Measurements from ENCODE around the gene REELD1. TPM values are rescaled to one million over a fixed set of nuclear protein-coding genes. Genes with fewer than 3 reads are reported as not detected.

Gene REELD1
- total RNA-seq, 1 donor from 2014 or later: 0.74 TPM

DNA sequence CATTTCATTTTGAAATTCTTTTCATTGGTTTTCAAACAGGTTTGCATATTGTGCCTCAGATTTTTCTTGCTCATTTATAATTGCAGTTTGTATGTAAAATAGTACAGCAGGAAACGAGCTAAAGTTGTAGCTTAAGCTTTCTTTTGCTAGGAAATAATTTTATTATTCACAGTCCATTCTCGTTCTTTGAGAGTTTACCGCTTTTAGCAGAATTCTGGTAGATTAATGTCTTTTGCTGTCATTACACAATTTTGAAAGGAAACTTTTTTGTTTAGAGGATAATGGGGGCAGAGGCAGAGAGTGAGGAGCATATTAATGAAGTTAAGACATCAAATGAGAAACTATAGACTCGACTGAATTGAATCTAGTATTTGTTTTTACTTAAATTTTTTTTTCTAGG is 28.3 kb upstream of the REELD1 start:
- Histone ChIP-seq H3K27ac (no peak overlapping the region), H3K4me3 (no peak overlapping the region), H3K9me3 (no peaks in the 10 kb centered on the region), H3K36me3 (peaks cover 0 to 53% of the 10 kb centered on the region in 2 donors), H3K27me3 (no peaks in the 10 kb centered on the region), H3K4me1 (peaks cover 7% of the 10 kb centered on the region)
- intact Hi-C loops (cut with DNase I): no loop called here
- no peak for DNase-seq (ENCODE audit: extremely low spot score in 2 of 2)
- TF ChIP-seq, protein P1, sequence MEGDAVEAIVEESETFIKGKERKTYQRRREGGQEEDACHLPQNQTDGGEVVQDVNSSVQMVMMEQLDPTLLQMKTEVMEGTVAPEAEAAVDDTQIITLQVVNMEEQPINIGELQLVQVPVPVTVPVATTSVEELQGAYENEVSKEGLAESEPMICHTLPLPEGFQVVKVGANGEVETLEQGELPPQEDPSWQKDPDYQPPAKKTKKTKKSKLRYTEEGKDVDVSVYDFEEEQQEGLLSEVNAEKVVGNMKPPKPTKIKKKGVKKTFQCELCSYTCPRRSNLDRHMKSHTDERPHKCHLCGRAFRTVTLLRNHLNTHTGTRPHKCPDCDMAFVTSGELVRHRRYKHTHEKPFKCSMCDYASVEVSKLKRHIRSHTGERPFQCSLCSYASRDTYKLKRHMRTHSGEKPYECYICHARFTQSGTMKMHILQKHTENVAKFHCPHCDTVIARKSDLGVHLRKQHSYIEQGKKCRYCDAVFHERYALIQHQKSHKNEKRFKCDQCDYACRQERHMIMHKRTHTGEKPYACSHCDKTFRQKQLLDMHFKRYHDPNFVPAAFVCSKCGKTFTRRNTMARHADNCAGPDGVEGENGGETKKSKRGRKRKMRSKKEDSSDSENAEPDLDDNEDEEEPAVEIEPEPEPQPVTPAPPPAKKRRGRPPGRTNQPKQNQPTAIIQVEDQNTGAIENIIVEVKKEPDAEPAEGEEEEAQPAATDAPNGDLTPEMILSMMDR (IDR thresholded peaks at IDR 0.05): no peak
- TF ChIP-seq POLR2A (IDR thresholded peaks at IDR 0.05) (no peak), POLR2AphosphoS5 (IDR thresholded peaks at IDR 0.05; ENCODE audit: insufficient read depth in 1 of 2, low read depth in 1 of 2) (no peak)

DNA sequence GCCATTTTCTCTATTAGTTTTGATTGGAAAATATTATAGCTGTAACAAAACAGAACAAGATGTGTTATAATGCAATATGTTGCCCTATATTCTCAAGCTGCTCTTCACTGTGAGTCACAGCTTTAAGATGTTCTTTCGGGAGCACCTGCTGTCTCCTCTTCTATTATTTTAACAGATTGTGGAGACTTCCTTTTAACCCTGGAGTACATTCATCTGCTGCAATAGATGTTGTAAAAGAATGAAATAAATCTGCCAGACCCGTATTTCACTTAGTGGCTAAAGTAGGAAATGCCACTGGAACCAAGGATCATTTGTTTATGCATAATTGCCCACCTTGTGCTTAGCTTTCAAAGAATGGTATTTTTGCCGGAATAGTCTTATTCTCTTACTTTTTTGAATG is 27.7 kb upstream of the REELD1 start:
- peaks cover 0 to 59% of the 10 kb centered on the region in 2 donors for H3K36me3 ChIP-seq
- TF ChIP-seq POLR2AphosphoS5 (IDR thresholded peaks at IDR 0.05; ENCODE audit: insufficient read depth in 1 of 2, low read depth in 1 of 2): no peak
- TF ChIP-seq, protein P1 (IDR thresholded peaks at IDR 0.05): no peak
- TF ChIP-seq POLR2A (IDR thresholded peaks at IDR 0.05): no peak
- intact Hi-C loops (cut with DNase I): no loop called here
- peaks cover 1% of the 10 kb centered on the region for H3K4me1 ChIP-seq
- no peak overlapping the region for H3K4me3 ChIP-seq
- H3K9me3 ChIP-seq: no peaks in the 10 kb centered on the region
- no peak for DNase-seq (ENCODE audit: extremely low spot score in 2 of 2)
- H3K27me3 ChIP-seq: no peaks in the 10 kb centered on the region
- no peak overlapping the region for H3K27ac ChIP-seq

DNA sequence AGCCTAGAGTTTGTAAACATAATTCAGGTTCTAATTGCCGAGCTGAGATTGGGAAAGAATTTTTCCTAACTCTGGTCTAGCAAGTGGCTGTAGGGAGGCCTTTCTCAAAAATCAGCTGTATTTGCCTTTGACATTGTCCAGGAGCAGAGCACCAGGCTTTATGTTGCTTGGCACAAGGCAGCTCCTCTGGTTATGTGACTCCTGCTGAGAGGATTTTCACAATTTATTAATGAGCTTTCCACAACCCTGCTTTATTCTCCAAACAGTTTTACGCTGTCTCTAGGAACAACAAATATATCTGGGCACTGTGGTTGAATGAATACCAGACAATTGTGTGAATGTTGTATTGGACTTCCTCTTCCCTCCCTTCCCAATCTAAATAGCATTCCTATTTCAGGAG is 23.9 kb upstream of the REELD1 start:
- H3K36me3 ChIP-seq: peaks cover 0 to 51% of the 10 kb centered on the region in 2 donors
- H3K4me3 ChIP-seq: no peak overlapping the region
- no peaks in the 10 kb centered on the region for H3K9me3 ChIP-seq
- intact Hi-C loops (cut with DNase I): no loop called here
- no peaks in the 10 kb centered on the region for H3K4me1 ChIP-seq
- H3K27ac ChIP-seq: no peak overlapping the region
- DNase-seq (ENCODE audit: extremely low spot score in 2 of 2): no peak
- H3K27me3 ChIP-seq: no peaks in the 10 kb centered on the region
- TF ChIP-seq, protein P1 (IDR thresholded peaks at IDR 0.05): no peak
- TF ChIP-seq POLR2AphosphoS5 (IDR thresholded peaks at IDR 0.05; ENCODE audit: insufficient read depth in 1 of 2, low read depth in 1 of 2): no peak
- no peak for TF ChIP-seq POLR2A (IDR thresholded peaks at IDR 0.05)

DNA sequence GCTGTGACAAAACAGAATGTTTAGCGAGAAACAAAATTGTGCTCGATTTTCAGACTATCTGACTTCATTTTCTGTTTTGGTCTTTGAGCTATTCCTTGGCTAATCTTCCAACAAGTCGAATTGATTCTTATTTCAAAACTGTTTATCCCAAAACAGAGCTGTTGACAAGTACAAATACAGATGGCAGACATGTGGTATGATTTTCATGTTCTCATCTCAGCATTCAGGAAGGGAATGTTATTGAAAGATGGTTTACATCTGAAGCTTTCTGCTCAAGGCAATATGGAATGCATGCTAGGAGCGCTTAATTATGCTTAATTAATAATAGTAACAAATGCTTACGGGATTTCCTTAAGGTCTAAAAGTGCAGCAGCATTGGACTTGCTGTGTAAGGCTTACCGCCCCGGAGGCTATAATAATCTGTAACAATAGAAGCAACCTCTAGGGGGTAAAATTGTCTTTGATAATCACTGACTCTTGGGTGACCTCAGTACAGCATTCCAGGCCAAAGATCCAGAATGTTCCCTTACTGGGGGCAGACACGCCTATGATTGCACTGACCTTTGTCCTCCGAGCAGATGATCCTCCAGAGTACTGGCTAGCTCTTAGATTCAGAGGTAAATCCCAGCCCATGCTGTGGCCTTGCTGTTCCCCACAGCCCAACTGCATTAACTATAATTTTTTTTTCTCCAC is 22.4 kb upstream of the REELD1 start:
- intact Hi-C loops (cut with DNase I): no loop called here
- Histone ChIP-seq H3K9me3 (no peaks in the 10 kb centered on the region), H3K4me1 (no peaks in the 10 kb centered on the region), H3K4me3 (no peak overlapping the region), H3K27me3 (no peaks in the 10 kb centered on the region), H3K36me3 (peaks cover 0 to 45% of the 10 kb centered on the region in 2 donors), H3K27ac (no peak overlapping the region)
- no peak for TF ChIP-seq POLR2A (IDR thresholded peaks at IDR 0.05)
- TF ChIP-seq POLR2AphosphoS5 (IDR thresholded peaks at IDR 0.05; ENCODE audit: insufficient read depth in 1 of 2, low read depth in 1 of 2): no peak
- TF ChIP-seq, protein P1 (IDR thresholded peaks at IDR 0.05): no peak
- no peak for DNase-seq (ENCODE audit: extremely low spot score in 2 of 2)

DNA sequence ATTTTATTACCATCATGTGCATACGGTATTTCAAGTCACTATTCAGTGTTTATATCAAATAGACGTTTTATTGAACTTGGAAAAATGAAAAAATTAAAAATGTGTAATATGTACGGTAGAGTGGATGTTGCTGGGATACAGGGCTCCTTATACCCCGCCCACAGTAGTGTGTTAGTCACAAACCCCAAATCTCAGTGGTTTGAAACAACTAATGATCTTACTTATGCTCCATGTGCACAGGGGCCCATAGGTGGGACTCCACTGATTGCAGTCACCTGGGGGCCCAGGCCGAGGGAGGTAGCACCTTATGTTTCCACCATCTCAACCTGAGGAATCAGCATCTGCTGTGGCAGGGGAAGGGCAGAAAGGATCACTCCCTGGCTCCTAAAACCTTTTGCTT is 20.7 kb upstream of the REELD1 start:
- intact Hi-C loops (cut with DNase I): no loop called here

More for the DNA sequence above, 20.7 kb upstream of the REELD1 start:
- no peaks in the 10 kb centered on the region for H3K9me3 ChIP-seq
- H3K4me3 ChIP-seq: no peak overlapping the region
- no peak overlapping the region for H3K27ac ChIP-seq
- no peak for DNase-seq (ENCODE audit: extremely low spot score in 2 of 2)
- H3K4me1 ChIP-seq: no peaks in the 10 kb centered on the region
- TF ChIP-seq POLR2A (IDR thresholded peaks at IDR 0.05): no peak
- TF ChIP-seq POLR2AphosphoS5 (IDR thresholded peaks at IDR 0.05; ENCODE audit: insufficient read depth in 1 of 2, low read depth in 1 of 2): no peak
- TF ChIP-seq, protein P1 (IDR thresholded peaks at IDR 0.05): no peak
- peaks cover 0 to 28% of the 10 kb centered on the region in 2 donors for H3K36me3 ChIP-seq
- no peaks in the 10 kb centered on the region for H3K27me3 ChIP-seq

All from vagina (tissue), 2 donors.